Upper lobe of left lung (tissue), 4 donors: ENCODE results near the gene PDCL2.

Source experiments
- POLR2A ChIP-seq, 4 donors: fragments of 450-650 bp; IDR thresholded peaks; one replicate each; pipeline ENCODE4 v1.5.1; 2016 to 2017; ENCODE audit warnings: antibody characterized with exemption in 4 of 4, mild to moderate bottlenecking in 2 of 4
- TF ChIP-seq, protein P1 (sequence below), 6 experiments: fragments of 450-650 bp in 4 of 6; fragments of 200-600 bp in 2 of 6; sonication (generic) in 2 of 6; IDR thresholded peaks; one replicate each; pipeline ENCODE4 v1.5.1; 2016 to 2019; ENCODE audit warnings: antibody characterized with exemption in 6 of 6

DNA sequence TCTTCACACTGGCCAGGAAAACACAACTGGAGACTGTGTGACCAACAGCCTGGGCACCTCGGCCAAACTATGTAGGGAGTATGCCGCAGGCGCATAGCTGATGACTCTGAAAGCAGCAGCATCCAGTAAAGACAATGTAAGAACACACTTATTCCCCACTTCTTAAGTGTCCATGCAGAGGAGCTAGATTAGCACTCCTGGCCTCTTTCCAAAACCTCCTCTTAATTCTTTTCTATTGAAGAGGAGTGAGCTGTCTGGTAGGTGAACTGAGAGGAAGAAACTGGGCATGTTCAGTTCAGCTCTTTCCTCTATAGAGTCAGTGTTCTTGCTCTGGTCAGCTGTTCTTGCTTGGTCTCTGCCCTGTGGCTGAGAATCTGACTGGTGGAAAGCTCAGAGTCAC lies 23.0 kb upstream of the PDCL2 start:
- TF ChIP-seq, protein P1, sequence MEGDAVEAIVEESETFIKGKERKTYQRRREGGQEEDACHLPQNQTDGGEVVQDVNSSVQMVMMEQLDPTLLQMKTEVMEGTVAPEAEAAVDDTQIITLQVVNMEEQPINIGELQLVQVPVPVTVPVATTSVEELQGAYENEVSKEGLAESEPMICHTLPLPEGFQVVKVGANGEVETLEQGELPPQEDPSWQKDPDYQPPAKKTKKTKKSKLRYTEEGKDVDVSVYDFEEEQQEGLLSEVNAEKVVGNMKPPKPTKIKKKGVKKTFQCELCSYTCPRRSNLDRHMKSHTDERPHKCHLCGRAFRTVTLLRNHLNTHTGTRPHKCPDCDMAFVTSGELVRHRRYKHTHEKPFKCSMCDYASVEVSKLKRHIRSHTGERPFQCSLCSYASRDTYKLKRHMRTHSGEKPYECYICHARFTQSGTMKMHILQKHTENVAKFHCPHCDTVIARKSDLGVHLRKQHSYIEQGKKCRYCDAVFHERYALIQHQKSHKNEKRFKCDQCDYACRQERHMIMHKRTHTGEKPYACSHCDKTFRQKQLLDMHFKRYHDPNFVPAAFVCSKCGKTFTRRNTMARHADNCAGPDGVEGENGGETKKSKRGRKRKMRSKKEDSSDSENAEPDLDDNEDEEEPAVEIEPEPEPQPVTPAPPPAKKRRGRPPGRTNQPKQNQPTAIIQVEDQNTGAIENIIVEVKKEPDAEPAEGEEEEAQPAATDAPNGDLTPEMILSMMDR (IDR thresholded peaks at IDR 0.05): no peak
- no peak for TF ChIP-seq POLR2A (IDR thresholded peaks at IDR 0.05)
